GM12878 (cell line): Measurements from ENCODE around the gene POU2F3. TPM values are rescaled to one million over a fixed set of nuclear protein-coding genes. Genes with fewer than 3 reads are reported as not detected.

Experiments
- ATAC-seq: fragments of 200-7000 bp; cut with Tn5 transposase; 3 replicates; pipeline ENCODE4 v1.9.1; 2020; ENCODE audit warnings: mild to moderate bottlenecking, moderate library complexity
- BruUV-seq: library from RNA; stranded (reverse); fragments of 400-500 nt; replicated peaks from 2 replicates; lab custom pipeline; 2021; lab: Mats Ljungman, UMichigan
- CTCF ChIA-PET: fragments of 300-600 bp; sonication (Branson Sonifier 250); formaldehyde crosslinking; extraction: SDS; loops from one replicate; lab custom pipeline; 2021; ENCODE audit warnings: inconsistent platforms; lab: Yijun Ruan, JAX
- POLR2A ChIA-PET: fragments of 350-600 bp; formaldehyde crosslinking; extraction: SDS; loops from one replicate; lab custom pipeline; 2021; ENCODE audit warnings: inconsistent platforms; lab: Charles Lee
- RAD21 ChIA-PET: fragments of 300-600 bp; sonication (Branson Sonifier 250); formaldehyde crosslinking; loops from one replicate; lab custom pipeline; 2023; ENCODE audit warnings: antibody characterized with exemption; ENCODE audit not compliant: unreplicated experiment; lab: Charles Lee
- SMC1A ChIA-PET: fragments of 300-600 bp; sonication (Branson Sonifier 250); formaldehyde crosslinking; loops from one replicate; lab custom pipeline; 2023; ENCODE audit not compliant: unreplicated experiment, uncharacterized antibody; lab: Charles Lee
- DNase-seq: peaks from one replicate; pipeline ENCODE4 v3.0.0-alpha.2; 2011; ENCODE audit warnings: low read depth, low spot score
- FAIRE-seq: peaks from 3 replicates; lab custom pipeline; 2011; peaks lifted over from hg19 to GRCh38; lab: Jason Lieb, UNC
- H2AFZ ChIP-seq: 2 replicates; pipeline ENCODE4 v1.6.0; 2011; ENCODE audit warnings: low read depth, low read length, control low read depth; ENCODE audit not compliant: control insufficient read depth
- H3K27ac ChIP-seq: 2 replicates; pipeline ENCODE4 v1.5.1; 2011; ENCODE audit warnings: control low read depth; ENCODE audit not compliant: control insufficient read depth, insufficient read depth
- H3K27me3 ChIP-seq, 2 experiments: replicated peaks in 1 of 2; 2 replicates each; pipeline versions ENCODE4 v1.6.0 to v1.6.1; 2011; ENCODE audit warnings: low read length in 1 of 2; ENCODE audit not compliant: control insufficient read depth in 2 of 2, insufficient read depth in 2 of 2
- H3K36me3 ChIP-seq, 2 experiments: 2 replicates each; pipeline ENCODE4 v1.5.1; 2011; ENCODE audit warnings: low read length in 1 of 2; ENCODE audit not compliant: control insufficient read depth in 2 of 2, insufficient read depth in 2 of 2
- H3K4me1 ChIP-seq: 2 replicates; pipeline ENCODE4 v1.6.1; 2011; ENCODE audit warnings: mild to moderate bottlenecking, low read length, moderate library complexity, mixed read lengths; ENCODE audit not compliant: control insufficient read depth, insufficient read depth
- H3K4me2 ChIP-seq: 2 replicates; pipeline ENCODE4 v1.6.0; 2011; ENCODE audit warnings: control low read depth; ENCODE audit not compliant: control insufficient read depth, insufficient read depth
- H3K4me3 ChIP-seq: fragments of 200-600 bp; sonication (generic); 2 replicates; pipeline ENCODE4 v1.5.1; 2016
- H3K79me2 ChIP-seq: 2 replicates; pipeline ENCODE4 v1.6.0; 2011; ENCODE audit warnings: low read length; ENCODE audit not compliant: control insufficient read depth, insufficient read depth
- H3K9ac ChIP-seq: 2 replicates; pipeline ENCODE4 v1.8.0; 2011; ENCODE audit warnings: low read length, control low read depth, mixed read lengths; ENCODE audit not compliant: control insufficient read depth, insufficient read depth
- H3K9me3 ChIP-seq: replicated peaks from 3 replicates; pipeline ENCODE4 v1.5.1; 2011; ENCODE audit warnings: mild to moderate bottlenecking, low read length; ENCODE audit not compliant: control insufficient read depth, insufficient read depth
- H4K20me1 ChIP-seq: 2 replicates; pipeline ENCODE4 v1.6.0; 2011; ENCODE audit not compliant: control insufficient read depth, insufficient read depth
- HSF1 ChIP-seq: fragments of 150-350 bp; IDR thresholded peaks from 2 replicates; pipeline ENCODE4 v1.6.1; 2014; ENCODE audit warnings: mild to moderate bottlenecking, low read depth, low read length
- PAX5 ChIP-seq: IDR thresholded peaks from 2 replicates; pipeline ENCODE4 v1.6.1; 2011; ENCODE audit warnings: low read depth, low read length, borderline replicate concordance
- RAD51 ChIP-seq: fragments of 450-650 bp; IDR thresholded peaks from 2 replicates; pipeline ENCODE4 v1.6.1; 2016; ENCODE audit warnings: moderate library complexity, mild to moderate bottlenecking, inconsistent platforms
- SMARCA5 ChIP-seq: fragments of 450-650 bp; IDR thresholded peaks from 2 replicates; pipeline ENCODE4 v1.6.1; 2017; ENCODE audit warnings: mild to moderate bottlenecking
- SMC3 ChIP-seq: IDR thresholded peaks from 2 replicates; pipeline ENCODE4 v1.6.1; 2011; ENCODE audit warnings: low read length, improper control_type of control experiment, borderline replicate concordance
- SP1 ChIP-seq: IDR thresholded peaks from one replicate; pipeline ENCODE4 v1.6.1; 2011; ENCODE audit warnings: low read depth, low read length
- SREBF2 ChIP-seq: IDR thresholded peaks from 2 replicates; pipeline ENCODE4 v1.6.1; 2012; ENCODE audit warnings: mild to moderate bottlenecking, low read length
- STAT3 ChIP-seq: IDR thresholded peaks from 2 replicates; pipeline ENCODE4 v1.6.1; 2011; ENCODE audit warnings: low read depth, low read length, improper control_type of control experiment
- USF1 ChIP-seq: IDR thresholded peaks from 2 replicates; pipeline ENCODE4 v1.6.1; 2011; ENCODE audit warnings: borderline replicate concordance, low read depth, mild to moderate bottlenecking, moderate library complexity, mixed read lengths, low read length; ENCODE audit not compliant: insufficient read depth; ENCODE audit errors: extremely low read length
- ZNF622 ChIP-seq: fragments of 450-650 bp; IDR thresholded peaks from 2 replicates; pipeline ENCODE4 v1.6.1; 2017; ENCODE audit warnings: mild to moderate bottlenecking, inconsistent platforms
- ZNF687 ChIP-seq: fragments of 450-650 bp; IDR thresholded peaks from 2 replicates; pipeline ENCODE4 v1.6.1; 2017; ENCODE audit warnings: mild to moderate bottlenecking, moderate library complexity
- WGBS: methylation state at CpG from one replicate; pipeline ENCODE4 v1.1.6; 2016; ENCODE audit warnings: low lambda C conversion rate; ENCODE audit not compliant: insufficient replicate concordance, insufficient coverage; ENCODE audit errors: missing lambda C conversion rate; 5-methylcytosine and 5-hydroxymethylcytosine counted together
- in situ Hi-C: fragments of 300-500 bp; cut with MboI; formaldehyde crosslinking; loops from 9 replicates; pipeline ENCODE4 v1.14.3; 2018; ENCODE audit warnings: mixed read lengths
- intact Hi-C: fragments of 100-400 bp; cut with micrococcal nuclease; formaldehyde crosslinking; loops from one replicate; pipeline ENCODE4 v1.14.2; 2022; ENCODE audit not compliant: unreplicated experiment
- polyA plus RNA-seq, 11 experiments: library from polyadenylated mRNA; depleted of rRNA in 4 of 11; unstranded in 6 of 11; stranded (reverse) in 5 of 11; fragments of >200 nt; fragmentation: Nextera tagmentation in 4 of 11; fragmentation: Illumina TruSeq in 1 of 11; extraction: Ambion mirVana in 4 of 11; extraction: Trizol in 1 of 11; gene quantifications; 1 replicate in 1 of 11; 2 replicates in 10 of 11; pipeline versions ENCODE4 v1.2.1 to v1.2.3, GENCODE V29; 2011 to 2016; ENCODE audit warnings: inconsistent platforms in 2 of 11, missing spikeins in 2 of 11, low read depth in 1 of 11
- total RNA-seq, 4 experiments: library from RNA; depleted of rRNA in 3 of 4; stranded (reverse); fragments of >200 nt in 3 of 4; fragmentation: Illumina TruSeq in 1 of 4; extraction: Trizol in 1 of 4; gene quantifications; 2 replicates each; pipeline versions ENCODE4 v1.2.1 to v1.2.3, GENCODE V29; 2013 to 2021

Gene POU2F3
- total and polyA plus RNA-seq, 10 of the 15 experiments (the other 5 are each of a cell fraction or from before 2014, with no cell fraction given) = 0.09 to 4.4 (median 0.33) TPM

- Histone ChIP-seq H3K27ac (no peak overlapping the region), H3K4me1 (no peaks in the 10 kb centered on the region), H3K4me3 (no peak overlapping the region), H3K36me3 (no peaks in the 10 kb centered on the region), H2AFZ (no peak overlapping the region), H3K9me3 (no peaks in the 10 kb centered on the region), H3K79me2 (no peaks in the 10 kb centered on the region)
- in situ Hi-C loops = no loop called here
- RAD21 ChIA-PET = no interaction called here
- ATAC-seq = no peak; the same call in 1 of the 3 replicates
- WGBS = 0% methylated on average over 2 of the region's 2 CpGs
- no TSS peak for BruUV-seq
- TF ChIP-seq USF1 (peak; percentile 51), ZNF622 (no peak), RAD51 (peak; percentile 30; the same call in 1 of the 2 replicates)
- TF ChIP-seq, all 136 proteins: peak for 2
- ChIA-PET SMC1A (interaction anchor here (1.0 kb wide), 1 partner anchor 18 kb away, joined by 4 read pairs; no protein-coding TSS in a partner anchor), POLR2A (interaction anchor here (0.8 kb wide), 1 partner anchor 34 kb away, joined by 3 read pairs; no protein-coding TSS in a partner anchor), CTCF (interaction anchor here (1.6 kb wide), 1 partner anchor 17 kb away, joined by 4 read pairs; no protein-coding TSS in a partner anchor)
- no peaks in the 10 kb centered on the region for H4K20me1 ChIP-seq
- no peak for FAIRE-seq
- H3K4me2 ChIP-seq = no peak overlapping the region
- H3K27me3 ChIP-seq = peaks cover 0 to 2% of the 10 kb centered on the region in 2 experiments; a peak in 1 of 4 replicates
- H3K9ac ChIP-seq = no peak overlapping the region
- intact Hi-C loops = no loop called here
- no peak for DNase-seq
Observed at GRCh38 chr11:120283124-120283523, 43.2 kb downstream of the POU2F3 start.

GRCh38 chr11:120284272-120284671 is 44.3 kb downstream of the POU2F3 start:
- no peak for FAIRE-seq
- Histone ChIP-seq H3K4me2 (no peak overlapping the region), H3K9me3 (no peaks in the 10 kb centered on the region), H3K36me3 (no peaks in the 10 kb centered on the region), H3K4me3 (no peak overlapping the region), H3K4me1 (no peaks in the 10 kb centered on the region), H3K27me3 (no peaks in the 10 kb centered on the region; a peak in 2 of 4 replicates), H3K9ac (no peak overlapping the region), H4K20me1 (no peaks in the 10 kb centered on the region), H3K27ac (no peak overlapping the region), H3K79me2 (no peaks in the 10 kb centered on the region), H2AFZ (no peak overlapping the region)
- no peak for ATAC-seq
- ChIA-PET RAD21 (no interaction called here), CTCF (interaction anchor here (1.5 kb wide), 1 partner anchor 19 kb away, joined by 6 read pairs; no protein-coding TSS in a partner anchor), POLR2A (no interaction called here), SMC1A (interaction anchor here (0.6 kb wide), 1 partner anchor 48 kb away, joined by 3 read pairs; no protein-coding TSS in a partner anchor)
- no TSS peak for BruUV-seq
- in situ Hi-C loops (no loop called here), intact Hi-C loops (no loop called here)
- 31% methylated on average over 6 of the region's 6 CpGs for WGBS
- no peak for DNase-seq
- TF ChIP-seq SREBF2 (no peak), ZNF687 (no peak), HSF1 (no peak), SMARCA5 (no peak), STAT3 (no peak), SMC3 (no peak), PAX5 (no peak), SP1 (no peak)
